HL-60/S4 treated with phorbol 12-myristate 13-acetate at 8.2 ng/mL for 4 days and 3 days (cell line): ENCODE measurements around the gene TMCO4.

Experiments used
- in situ Hi-C: fragments of 300-500 bp; cut with MboI; formaldehyde crosslinking; loops from 2 replicates; pipeline ENCODE4 v1.15.0; 2022; ENCODE audit warnings: low sequenced_read_pairs

TMCO4 gene

DNA sequence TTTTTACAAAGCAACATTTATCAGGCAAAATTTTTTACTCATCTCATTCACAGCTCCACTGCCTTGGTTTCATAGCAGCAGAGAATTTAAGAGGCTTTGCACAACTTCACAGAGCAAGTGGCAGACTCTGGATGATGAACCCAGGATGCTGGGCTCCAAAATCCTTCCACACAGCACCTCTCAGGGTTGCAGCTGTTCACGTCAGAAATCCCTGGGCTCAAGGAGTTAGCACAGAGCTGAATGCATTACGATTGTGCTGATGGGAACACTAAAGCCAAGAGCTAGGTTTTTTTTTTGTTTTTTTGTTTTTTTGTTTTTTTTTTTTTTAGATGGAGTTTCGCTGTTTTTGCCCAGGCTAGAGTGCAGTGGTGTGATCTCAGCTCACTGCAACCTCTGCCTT, 137.4 kb downstream of the TMCO4 start:
- in situ Hi-C loops, result no loop called here

DNA sequence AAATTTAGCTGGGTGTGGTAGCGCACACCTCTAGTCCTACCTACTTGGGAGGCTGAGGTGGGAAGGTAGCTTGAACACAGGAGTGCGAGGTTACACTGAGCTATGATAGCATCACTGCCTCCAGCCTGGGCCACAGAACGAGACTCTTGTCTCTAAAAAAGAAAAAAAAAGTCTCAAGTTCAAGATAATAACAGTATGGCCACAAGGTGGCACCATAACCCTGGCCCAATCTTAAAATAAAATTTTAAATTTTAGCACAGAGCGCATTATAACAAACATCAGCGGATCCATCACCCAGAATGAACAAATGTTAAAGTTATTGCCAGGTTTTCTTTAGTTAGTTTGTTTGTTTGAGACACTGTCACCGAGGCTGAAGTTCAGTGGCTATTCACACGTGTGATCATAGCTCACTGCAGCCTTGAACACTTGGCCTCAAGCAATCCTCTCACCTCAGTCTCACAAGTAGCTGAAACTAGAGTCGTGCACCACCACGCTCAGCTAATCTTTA, 137.9 kb downstream of the TMCO4 start:
- in situ Hi-C loops, result no loop called here

DNA sequence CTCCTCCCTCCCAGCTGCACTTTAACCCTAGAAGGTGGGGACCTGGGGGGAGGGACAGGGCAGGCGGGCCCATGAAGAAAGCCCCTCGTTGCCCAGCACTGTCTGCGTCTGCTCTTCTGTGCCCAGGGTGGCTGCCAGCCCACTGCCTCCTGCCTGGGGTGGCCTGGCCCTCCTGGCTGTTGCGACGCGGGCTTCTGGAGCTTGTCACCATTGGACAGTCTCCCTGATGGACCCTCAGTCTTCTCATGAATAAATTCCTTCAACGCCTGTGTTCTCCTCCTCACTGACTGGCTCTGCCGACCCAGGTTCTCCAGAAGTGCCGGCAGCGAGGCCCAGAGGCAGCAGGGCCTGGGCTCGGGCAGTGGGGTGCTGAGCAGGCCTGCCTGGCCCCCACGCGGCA, 141.5 kb downstream of the TMCO4 start:
- in situ Hi-C loops, result no loop called here

DNA sequence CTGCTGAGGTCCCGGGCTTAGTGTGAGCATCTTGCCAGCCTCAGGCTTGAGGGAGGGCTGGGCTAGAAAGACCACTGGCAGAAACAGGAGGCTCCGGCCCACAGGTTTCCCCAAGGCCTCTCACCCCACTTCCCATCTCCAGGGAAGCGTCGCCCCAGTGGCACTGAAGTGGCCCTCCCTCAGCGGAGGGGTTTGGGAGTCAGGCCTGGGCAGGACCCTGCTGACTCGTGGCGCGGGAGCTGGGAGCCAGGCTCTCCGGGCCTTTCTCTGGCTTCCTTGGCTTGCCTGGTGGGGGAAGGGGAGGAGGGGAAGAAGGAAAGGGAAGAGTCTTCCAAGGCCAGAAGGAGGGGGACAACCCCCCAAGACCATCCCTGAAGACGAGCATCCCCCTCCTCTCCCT, 142.2 kb downstream of the TMCO4 start:
- in situ Hi-C loops, result no loop called here

DNA sequence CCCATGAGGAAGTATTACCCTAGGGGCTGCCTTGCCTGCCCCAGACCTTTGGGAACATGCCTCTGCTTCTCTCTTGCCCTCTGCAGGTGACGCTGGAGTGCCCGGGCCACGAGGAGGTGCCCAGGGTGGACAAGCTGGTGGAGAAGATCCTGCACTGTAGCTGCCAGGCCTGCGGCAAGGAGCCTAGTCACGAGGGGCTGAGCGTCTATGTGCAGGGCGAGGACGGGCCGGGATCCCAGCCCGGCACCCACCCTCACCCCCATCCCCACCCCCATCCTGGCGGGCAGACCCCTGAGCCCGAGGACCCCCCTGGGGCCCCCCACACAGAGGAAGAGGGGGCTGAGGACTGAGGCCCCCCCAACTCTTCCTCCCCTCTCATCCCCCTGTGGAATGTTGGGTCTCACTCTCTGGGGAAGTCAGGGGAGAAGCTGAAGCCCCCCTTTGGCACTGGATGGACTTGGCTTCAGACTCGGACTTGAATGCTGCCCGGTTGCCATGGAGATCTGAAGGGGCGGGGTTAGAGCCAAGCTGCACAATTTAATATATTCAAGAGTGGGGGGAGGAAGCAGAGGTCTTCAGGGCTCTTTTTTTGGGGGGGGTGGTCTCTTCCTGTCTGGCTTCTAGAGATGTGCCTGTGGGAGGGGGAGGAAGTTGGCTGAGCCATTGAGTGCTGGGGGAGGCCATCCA, 142.8 kb downstream of the TMCO4 start:
- in situ Hi-C loops, result no loop called here

DNA sequence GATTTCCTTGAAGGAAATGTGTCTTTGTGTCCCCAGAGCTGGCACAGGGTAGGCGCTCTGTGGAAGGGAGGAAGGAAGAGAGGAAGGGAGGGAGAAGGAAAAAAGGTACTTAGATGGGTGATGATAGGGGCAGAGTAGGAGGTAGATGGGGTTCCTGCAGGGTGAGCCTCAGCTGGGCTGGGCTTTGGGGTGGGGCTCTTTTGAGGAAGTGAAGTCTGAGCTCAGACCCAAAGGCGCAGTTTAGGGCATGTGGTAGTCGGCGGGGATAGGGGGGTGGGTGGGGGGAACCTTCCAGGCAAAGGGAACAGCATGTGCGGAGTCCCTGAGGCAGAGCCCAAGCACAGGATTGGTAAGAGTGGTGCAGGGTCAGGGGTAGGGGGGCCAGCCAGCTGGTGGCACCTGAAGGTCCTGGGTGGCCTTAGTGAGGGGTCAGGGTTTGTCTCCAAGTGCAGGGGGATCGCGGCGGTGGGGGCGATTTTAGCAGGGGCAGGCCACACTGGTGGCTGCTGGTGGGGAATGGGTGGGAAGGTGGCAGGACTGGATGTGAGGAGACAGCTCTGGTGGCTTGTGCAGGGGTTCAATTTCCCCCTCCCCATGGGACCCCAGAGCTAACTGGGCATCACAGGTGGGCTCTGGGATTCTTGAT, 143.5 kb downstream of the TMCO4 start:
- in situ Hi-C loops, result no loop called here

- in situ Hi-C loops, result no loop called here
Observed at GRCh38 chr1:19655718-19656080, 144.0 kb downstream of the TMCO4 start.

DNA sequence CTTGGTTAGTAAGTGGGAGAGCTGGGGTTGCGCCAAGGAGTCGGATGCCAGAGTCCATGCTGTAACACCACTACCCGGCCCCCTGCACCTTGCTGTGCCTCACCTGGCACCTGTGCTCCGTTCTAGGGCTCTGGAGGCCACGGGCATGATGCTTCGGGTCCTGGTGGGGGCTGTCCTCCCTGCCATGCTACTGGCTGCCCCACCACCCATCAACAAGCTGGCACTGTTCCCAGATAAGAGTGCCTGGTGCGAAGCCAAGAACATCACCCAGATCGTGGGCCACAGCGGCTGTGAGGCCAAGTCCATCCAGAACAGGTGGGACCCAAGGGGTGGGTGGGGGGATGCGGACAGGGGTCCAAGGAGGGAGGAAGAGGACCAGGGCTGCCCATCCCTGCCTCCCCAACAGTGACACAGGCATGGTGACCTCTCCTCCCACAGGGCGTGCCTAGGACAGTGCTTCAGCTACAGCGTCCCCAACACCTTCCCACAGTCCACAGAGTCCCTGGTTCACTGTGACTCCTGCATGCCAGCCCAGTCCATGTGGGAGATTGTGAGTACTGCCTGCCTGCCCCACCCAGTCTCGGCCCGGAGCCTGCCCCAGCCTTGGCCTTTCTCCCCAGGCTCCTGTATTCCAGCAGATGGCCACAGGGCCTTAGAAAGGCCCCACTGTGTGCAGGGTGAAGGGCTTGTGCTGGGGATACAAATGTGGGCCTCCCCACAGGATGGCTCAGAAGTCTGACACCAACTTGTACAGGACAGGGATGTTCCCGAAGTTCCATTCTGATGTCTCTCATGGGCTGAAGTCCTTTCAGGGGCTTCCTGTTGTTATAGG, 144.6 kb downstream of the TMCO4 start:
- in situ Hi-C loops, result no loop called here

DNA sequence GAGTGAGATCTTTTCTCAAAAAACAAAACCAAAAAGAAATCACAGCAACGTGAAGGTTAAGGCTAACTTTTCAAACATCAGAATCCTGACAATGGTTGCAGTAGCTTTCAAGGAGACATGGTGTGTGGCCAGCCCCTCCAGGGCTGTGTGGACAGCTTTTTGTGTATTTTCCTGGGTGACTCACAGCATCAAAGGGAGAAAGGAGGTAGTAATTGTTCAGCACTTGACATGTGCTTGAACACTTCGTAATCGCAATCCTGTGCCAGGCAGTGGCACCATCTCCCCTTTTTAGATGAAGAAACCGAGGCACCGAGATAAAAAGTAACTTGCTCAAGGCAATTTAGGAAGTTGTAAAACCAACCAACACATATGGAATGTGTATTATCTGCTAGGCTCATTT, 145.3 kb downstream of the TMCO4 start:
- in situ Hi-C loops, result no loop called here

- in situ Hi-C loops, result no loop called here
Observed at GRCh38 chr1:19651141-19651737, 148.5 kb downstream of the TMCO4 start.

DNA sequence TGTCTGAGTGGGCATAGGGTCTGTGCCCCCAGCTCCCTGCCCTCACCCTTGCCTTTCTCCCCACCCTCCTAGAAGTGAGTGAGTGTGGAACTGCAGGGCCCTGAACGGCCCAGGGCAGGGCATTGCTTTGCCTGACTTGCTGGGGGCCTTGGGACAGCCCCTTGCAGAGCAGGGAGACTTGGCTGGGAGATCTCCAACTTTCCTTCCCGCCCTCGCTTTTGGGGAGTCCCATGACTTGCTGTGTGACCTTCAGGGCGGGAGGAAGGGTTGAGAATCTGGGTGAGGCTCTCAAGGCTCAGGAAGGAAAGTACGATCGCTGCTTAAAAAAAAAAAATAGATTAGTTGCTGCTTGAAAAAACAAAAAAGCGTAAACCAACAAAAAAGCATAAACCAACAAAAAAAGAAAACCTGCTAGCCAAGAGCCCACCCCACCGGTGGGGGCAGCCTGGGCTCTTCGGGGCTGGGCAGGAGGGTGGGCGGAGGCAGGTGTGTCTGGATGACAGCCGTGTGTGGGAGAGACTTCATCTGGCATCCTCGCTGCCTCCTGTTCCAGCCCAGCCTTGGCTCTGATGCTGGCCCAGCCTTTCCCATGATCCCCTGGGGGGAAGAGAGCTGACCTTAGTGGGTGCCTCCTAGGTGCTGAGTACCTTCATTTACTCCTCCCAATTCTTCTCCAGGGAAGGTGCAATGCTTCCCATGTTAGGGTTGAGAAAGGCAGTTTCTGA, 149.1 kb downstream of the TMCO4 start:
- in situ Hi-C loops, result no loop called here

GRCh38 chr1:19648689-19649088, 151.0 kb downstream of the TMCO4 start:
- in situ Hi-C loops, result no loop called here

GRCh38 chr1:19648239-19648638, 151.5 kb downstream of the TMCO4 start:
- in situ Hi-C loops, result no loop called here

GRCh38 chr1:19647643-19648042, 152.1 kb downstream of the TMCO4 start:
- in situ Hi-C loops, result no loop called here

DNA sequence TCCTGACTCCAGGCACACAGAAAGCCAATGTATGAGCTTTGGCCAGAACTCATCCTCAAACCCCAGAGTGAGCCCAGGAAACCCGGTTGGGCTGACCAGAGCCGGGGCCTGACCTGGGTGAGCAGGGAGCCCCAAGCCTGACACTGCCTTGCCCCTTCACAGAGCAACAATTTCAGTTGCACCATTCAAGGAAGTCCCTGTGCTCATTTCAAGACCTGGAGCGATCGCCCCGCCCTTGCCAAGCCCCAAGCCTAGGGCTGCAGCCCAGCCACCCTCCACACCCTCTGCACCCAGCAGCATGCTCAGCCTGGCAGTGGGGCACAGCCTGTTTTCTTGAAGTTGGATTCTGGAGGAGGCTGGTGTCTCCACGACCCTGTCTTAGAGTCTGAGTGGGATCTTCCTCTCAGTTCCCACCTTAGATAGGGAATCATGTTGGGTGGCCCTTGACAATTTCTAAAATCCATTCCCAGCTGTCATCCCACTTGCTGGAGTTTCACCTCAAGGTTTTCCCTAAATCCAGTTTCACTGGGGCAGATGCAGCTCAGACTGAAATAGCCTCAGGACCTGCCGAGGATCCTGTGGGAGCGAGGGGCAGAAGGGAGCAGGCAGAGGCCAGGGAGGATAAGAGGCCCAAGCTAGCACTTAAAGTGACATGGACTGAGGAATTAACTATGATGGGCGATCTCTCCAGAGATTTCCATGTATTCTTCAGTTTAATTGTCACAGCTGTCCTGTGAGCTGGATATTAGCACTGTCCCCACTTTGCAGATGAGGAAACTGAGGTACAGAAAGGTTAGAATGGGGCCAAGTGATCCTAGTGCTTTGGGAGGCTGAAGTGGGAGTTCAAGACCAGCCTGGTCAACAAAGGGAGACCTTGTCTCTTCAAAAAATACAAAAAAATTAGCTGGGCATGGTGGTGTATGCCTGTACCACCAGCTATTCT, 153.1 kb downstream of the TMCO4 start:
- in situ Hi-C loops, result no loop called here

DNA sequence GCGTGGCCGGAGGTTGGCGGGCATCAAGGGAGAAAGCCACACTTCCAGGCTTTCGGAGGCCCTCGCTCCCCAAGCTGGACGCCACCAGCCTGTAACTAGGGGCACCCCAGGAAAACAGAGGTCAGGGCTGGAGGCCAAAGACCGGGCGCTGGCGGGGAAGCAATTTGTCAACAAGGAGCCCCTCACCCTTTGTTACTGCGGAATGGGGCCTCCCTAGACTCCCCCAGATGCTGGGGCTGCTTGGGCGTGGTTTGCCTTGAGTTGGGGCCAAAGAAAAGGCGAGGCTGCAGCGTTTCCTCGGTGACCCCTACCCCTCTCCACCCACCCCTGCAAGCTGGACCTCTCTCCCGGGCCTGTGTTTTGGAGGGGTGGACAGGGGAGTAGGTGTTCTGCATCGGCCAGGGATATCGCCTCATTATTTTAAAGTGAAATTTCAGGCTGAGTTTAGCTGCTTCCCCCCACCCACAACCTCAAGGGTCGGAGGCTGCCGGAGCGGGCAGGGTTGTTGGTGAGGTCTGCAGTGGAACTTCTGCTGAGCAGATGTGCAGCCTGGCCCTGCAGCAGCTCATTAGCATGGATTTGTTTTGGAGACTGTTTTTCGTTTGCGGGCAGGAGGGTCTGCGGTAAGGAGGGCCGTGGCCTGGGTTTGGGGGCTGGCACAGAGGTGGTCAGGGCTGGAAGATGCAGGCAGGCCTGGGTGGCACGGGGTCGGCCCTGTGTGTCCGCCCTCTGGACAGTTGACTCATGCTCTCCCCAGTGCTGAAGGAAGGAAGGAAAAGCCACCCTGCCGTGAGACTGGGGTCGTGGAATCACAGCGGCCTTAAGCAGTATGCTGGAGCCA, 154.1 kb downstream of the TMCO4 start:
- in situ Hi-C loops, result no loop called here

- in situ Hi-C loops, result no loop called here
Observed at GRCh38 chr1:19644681-19645410, 154.9 kb downstream of the TMCO4 start.

DNA sequence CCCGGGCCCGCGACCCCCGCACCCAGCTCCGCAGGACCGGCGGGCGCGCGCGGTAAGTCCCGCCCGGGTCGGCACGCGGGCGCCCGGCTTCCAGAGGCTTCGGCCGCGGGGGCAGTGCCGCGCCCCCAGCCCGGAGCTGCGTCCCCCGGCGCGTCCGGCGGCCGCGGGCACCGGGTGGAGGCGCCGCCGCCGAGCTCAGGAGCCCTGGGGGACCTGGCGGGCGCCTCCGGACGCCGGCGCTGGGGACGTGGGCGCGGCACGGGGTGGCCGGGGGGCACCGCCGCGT, 155.4 kb downstream of the TMCO4 start:
- in situ Hi-C loops, result no loop called here
